Adrenal gland (tissue), 12 donors: Measurements from ENCODE around the gene ST6GALNAC3. TPM values are rescaled to one million over a fixed set of nuclear protein-coding genes. Genes with fewer than 3 reads are reported as not detected.
"Not testable (repeated sequence)": the region's sequence is repeated elsewhere in the genome, so short reads cannot be mapped to it uniquely, and the experiment has no call there.

Experiments used
- DNase-seq, 7 donors: peaks; one replicate each; pipeline ENCODE4 v3.0.0-alpha.2; 2019 to 2020
- H3K27ac ChIP-seq, 5 donors: fragments of 200-600 bp; sonication (generic) in 4 of 5; 1 replicate in 3 of 5; 2 replicates in 2 of 5; pipeline versions ENCODE4 v1.5.1 to v1.8.0; 2016 to 2020; ENCODE audit warnings: mild to moderate bottlenecking in 1 of 5
- H3K27me3 ChIP-seq: fragments of 200-600 bp; 2 replicates; pipeline ENCODE4 v1.8.0; 2021
- H3K36me3 ChIP-seq, 2 donors: fragments of 200-600 bp; replicated peaks in 1 of 2; 1 replicate in 1 of 2; 2 replicates in 1 of 2; pipeline versions ENCODE4 v1.5.1 to v1.8.0; 2018 to 2022
- H3K4me1 ChIP-seq, 2 donors: fragments of 200-600 bp; replicated peaks in 1 of 2; 1 replicate in 1 of 2; 2 replicates in 1 of 2; pipeline versions ENCODE4 v1.5.1 to v1.8.0; 2018 to 2021
- H3K4me3 ChIP-seq, 4 donors: fragments of 200-600 bp; sonication (generic) in 3 of 4; one replicate each; pipeline ENCODE4 v1.5.1; 2016 to 2018
- H3K9me3 ChIP-seq, 3 donors: fragments of 200-600 bp; sonication (generic) in 1 of 3; replicated peaks in 1 of 3; 1 replicate in 2 of 3; 2 replicates in 1 of 3; pipeline versions ENCODE4 v1.5.1 to v1.8.0; 2016 to 2021
- POLR2A ChIP-seq, 2 donors: fragments of 450-650 bp; IDR thresholded peaks; one replicate each; pipeline ENCODE4 v1.6.1; 2017; ENCODE audit warnings: antibody characterized with exemption in 2 of 2, mild to moderate bottlenecking in 2 of 2, moderate library complexity in 1 of 2
- WGBS, 4 donors: extraction: QIAGEN DNeasy Blood & Tissue Kit in 2 of 4; methylation state at CpG; one replicate each; pipeline versions ENCODE4 v1.1.5 to v1.1.7; 2013 to 2017; 5-methylcytosine and 5-hydroxymethylcytosine counted together
- intact Hi-C, 2 donors: fragments of 100-400 bp; cut with DNase I; formaldehyde crosslinking; loops; one replicate each; pipeline versions ENCODE4 v1.14.1 to v1.15.0; 2022 to 2023
- polyA plus RNA-seq, 3 donors: library from polyadenylated mRNA; stranded (reverse); fragments of 200-250 nt in 2 of 3; fragments of 350-450 nt in 1 of 3; fragmentation: Illumina TruSeq in 1 of 3; extraction: RNeasy Lipid Tissue Mini Kit (QIAGEN cat#74804) in 1 of 3; gene quantifications; one replicate each; pipeline ENCODE4 v1.2.3, GENCODE V29; 2013 to 2014
- total RNA-seq, 9 donors: library from RNA; depleted of rRNA in 4 of 9; stranded (reverse); fragments of >200 nt in 4 of 9; fragments of 120-200 nt in 1 of 9; fragmentation: NEBNext Ultra II Directional in 1 of 9; extraction: Animal tissue kit (Norgen Biotek cat#: 25700) in 1 of 9; gene quantifications; one replicate each; pipeline versions ENCODE4 v1.1.0 to v1.2.4, GENCODE V29; 2013 to 2023
- TF ChIP-seq, protein P1 (sequence below), 6 experiments: fragments of 450-650 bp in 4 of 6; fragments of 200-600 bp in 2 of 6; sonication (generic) in 1 of 6; IDR thresholded peaks; 1 replicate in 5 of 6; 2 replicates in 1 of 6; pipeline versions ENCODE4 v1.5.1 to v1.8.0; 2016 to 2021; ENCODE audit warnings: antibody characterized with exemption in 6 of 6, mild to moderate bottlenecking in 2 of 6, moderate library complexity in 1 of 6
- donor health status: healthy with polysubstance abuse.
- donor health status: Bipolar disorder and iron deficiency.
- donor health status: DM: yes; HTN: yes; CAD: no.
- donor health status: DM: no; HTN: no; CAD: no.
- donor health status: DM: no; HTN: no; CAD: no.
- donor health status: DM: yes; HTN: yes; CAD: no.

Gene ST6GALNAC3
- total and polyA plus RNA-seq, 12 donors: 1.4 to 11.5 (median 5.9) TPM

DNA sequence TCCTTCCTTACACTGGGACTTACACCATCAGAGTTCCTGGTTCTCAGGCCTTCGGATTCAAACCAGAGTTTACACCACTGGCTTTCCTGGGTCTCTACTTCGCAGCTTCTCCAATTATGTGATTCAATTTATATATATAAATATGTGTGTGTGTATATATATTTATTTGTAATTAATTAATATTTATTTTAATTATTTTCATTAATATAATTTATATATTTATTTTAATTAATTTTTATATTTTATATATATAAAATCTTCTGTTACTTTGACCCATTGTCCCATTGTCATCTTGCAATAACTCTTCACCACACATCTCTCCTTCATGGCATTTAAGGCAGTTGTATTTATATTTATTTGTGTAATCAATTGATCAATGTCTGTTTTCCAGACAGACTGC, 28.4 kb upstream of the ST6GALNAC3 start:
- H3K4me1 ChIP-seq: no peaks in the 10 kb centered on the region
- H3K9me3 ChIP-seq: no peaks in the 10 kb centered on the region
- intact Hi-C loops: no loop called here
- H3K27ac ChIP-seq: no peak overlapping the region
- DNase-seq: no peak
- no peak overlapping the region for H3K4me3 ChIP-seq
- 79 to 87% (median 84%) methylated on average over 2 of the region's 2 CpGs for WGBS, 4 donors
- H3K27me3 ChIP-seq: no peaks in the 10 kb centered on the region
- TF ChIP-seq POLR2A (IDR thresholded peaks at IDR 0.05): no peak
- TF ChIP-seq, protein P1, sequence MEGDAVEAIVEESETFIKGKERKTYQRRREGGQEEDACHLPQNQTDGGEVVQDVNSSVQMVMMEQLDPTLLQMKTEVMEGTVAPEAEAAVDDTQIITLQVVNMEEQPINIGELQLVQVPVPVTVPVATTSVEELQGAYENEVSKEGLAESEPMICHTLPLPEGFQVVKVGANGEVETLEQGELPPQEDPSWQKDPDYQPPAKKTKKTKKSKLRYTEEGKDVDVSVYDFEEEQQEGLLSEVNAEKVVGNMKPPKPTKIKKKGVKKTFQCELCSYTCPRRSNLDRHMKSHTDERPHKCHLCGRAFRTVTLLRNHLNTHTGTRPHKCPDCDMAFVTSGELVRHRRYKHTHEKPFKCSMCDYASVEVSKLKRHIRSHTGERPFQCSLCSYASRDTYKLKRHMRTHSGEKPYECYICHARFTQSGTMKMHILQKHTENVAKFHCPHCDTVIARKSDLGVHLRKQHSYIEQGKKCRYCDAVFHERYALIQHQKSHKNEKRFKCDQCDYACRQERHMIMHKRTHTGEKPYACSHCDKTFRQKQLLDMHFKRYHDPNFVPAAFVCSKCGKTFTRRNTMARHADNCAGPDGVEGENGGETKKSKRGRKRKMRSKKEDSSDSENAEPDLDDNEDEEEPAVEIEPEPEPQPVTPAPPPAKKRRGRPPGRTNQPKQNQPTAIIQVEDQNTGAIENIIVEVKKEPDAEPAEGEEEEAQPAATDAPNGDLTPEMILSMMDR (IDR thresholded peaks at IDR 0.05): no peak
- no peaks in the 10 kb centered on the region for H3K36me3 ChIP-seq

DNA sequence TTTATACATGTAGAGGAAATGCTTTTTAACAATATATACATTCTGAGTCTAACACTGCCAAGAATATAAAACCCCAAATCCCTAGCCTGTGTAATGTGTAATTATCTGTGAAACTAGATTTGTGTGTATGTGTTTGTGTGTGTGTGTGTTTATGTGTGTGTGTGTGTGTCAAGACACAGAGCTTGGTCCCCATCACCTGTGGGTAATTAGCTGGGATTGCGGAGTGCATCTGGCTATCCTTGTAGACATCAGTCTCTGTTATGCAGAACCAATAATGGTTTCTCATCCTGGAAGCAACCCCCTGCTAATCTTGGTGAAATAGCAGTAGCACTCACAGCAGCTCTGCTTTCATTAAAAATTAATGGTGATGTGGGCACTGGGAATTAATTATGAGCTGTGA, 26.3 kb upstream of the ST6GALNAC3 start:
- no peak overlapping the region for H3K27ac ChIP-seq
- no peaks in the 10 kb centered on the region for H3K9me3 ChIP-seq
- 80 to 92% (median 90%) methylated on average over 1 of the region's 1 CpG for WGBS, 4 donors
- intact Hi-C loops: no loop called here
- TF ChIP-seq, protein P1 (IDR thresholded peaks at IDR 0.05): no peak
- no peak for TF ChIP-seq POLR2A (IDR thresholded peaks at IDR 0.05)
- H3K4me1 ChIP-seq: no peaks in the 10 kb centered on the region
- no peaks in the 10 kb centered on the region for H3K27me3 ChIP-seq
- no peak overlapping the region for H3K4me3 ChIP-seq
- H3K36me3 ChIP-seq: no peaks in the 10 kb centered on the region
- DNase-seq: no peak

DNA sequence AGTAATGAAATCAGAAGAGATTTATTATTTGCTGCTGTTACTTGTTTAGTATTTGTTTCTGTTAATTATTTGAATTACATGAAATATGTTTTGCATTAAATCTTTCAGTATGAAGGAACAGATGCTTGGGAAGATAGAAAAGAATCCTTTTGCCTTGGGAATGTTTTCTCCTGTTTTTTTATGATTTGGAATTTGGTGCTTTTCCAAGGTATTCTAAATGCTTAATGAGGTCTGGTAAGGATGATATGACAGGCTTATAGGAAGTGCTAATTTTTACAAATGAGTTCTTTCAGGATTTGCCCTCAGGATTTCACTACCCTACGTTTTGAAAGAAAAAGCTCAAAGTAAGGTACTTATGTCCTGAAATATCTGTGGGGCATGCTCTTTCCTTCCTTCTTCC, 25.6 kb upstream of the ST6GALNAC3 start:
- no peak for DNase-seq
- H3K36me3 ChIP-seq: no peaks in the 10 kb centered on the region
- no peak overlapping the region for H3K4me3 ChIP-seq
- no peaks in the 10 kb centered on the region for H3K27me3 ChIP-seq
- intact Hi-C loops: no loop called here
- H3K27ac ChIP-seq: no peak overlapping the region
- H3K4me1 ChIP-seq: no peaks in the 10 kb centered on the region
- TF ChIP-seq, protein P1 (IDR thresholded peaks at IDR 0.05): no peak
- H3K9me3 ChIP-seq: no peaks in the 10 kb centered on the region
- WGBS, 4 donors: 55 to 64% (median 60%) methylated on average over 1 of the region's 1 CpG

DNA sequence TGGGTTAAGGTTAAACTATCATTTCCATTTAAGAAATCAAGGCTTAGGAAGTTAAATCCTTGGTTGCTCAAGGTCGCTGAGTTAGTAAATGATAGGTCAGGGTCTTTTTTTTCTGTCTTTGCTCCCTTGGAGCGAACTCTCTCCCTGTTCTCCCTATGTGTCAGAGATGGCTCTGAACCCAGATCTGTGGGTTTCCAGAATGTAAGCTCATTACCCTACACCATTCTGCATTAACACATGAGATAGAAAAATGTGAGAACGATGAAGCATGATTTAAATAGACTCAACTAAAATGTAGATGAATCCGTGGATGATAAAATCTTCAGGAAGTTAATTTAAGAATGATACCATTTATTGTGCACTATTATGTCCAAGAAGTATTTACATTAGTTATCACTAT, 25.0 kb upstream of the ST6GALNAC3 start:
- 58 to 66% (median 65%) methylated on average over 4 of the region's 4 CpGs for WGBS, 4 donors
- Histone ChIP-seq H3K4me1 (no peaks in the 10 kb centered on the region), H3K36me3 (no peaks in the 10 kb centered on the region), H3K4me3 (no peak overlapping the region), H3K27me3 (no peaks in the 10 kb centered on the region), H3K27ac (no peak overlapping the region), H3K9me3 (no peaks in the 10 kb centered on the region)
- DNase-seq: no peak
- intact Hi-C loops: no loop called here
- TF ChIP-seq, protein P1 (IDR thresholded peaks at IDR 0.05): no peak
- no peak for TF ChIP-seq POLR2A (IDR thresholded peaks at IDR 0.05)

DNA sequence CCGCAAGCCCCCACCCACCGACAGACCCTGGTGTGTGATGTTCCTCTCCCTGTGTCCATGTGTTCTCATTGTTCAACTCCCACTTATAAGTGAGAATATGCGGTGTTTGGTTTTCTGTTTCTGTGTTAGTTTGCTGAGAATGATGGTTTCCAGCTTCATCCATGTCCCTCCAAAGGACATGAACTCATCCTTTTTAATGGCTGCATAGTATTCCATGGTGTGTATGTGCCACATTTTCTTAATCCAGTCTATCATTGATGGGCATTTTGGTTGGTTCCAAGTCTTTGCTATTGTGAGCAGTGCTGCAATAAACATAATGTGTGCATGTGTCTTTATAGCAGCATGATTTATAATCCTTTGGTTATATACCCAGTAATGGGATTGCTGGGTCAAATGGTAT, 24.5 kb upstream of the ST6GALNAC3 start:
- H3K36me3 ChIP-seq, DNase-seq: not testable (repeated sequence)
- WGBS, 4 donors: 91 to 97% (median 95%) methylated on average over 3 of the region's 3 CpGs

More for the DNA sequence above, 24.5 kb upstream of the ST6GALNAC3 start:
- H3K27ac ChIP-seq, intact Hi-C loops, H3K4me1 ChIP-seq, H3K9me3 ChIP-seq, H3K27me3 ChIP-seq, H3K4me3 ChIP-seq: not testable (repeated sequence)
